DMS114 treated with DMSO at 0.1 percent for 48 hours (cell line): Measurements from ENCODE around the gene ADGRD1.

Experiments used
- DNase-seq: peaks from one replicate; lab custom pipeline; 2025; ENCODE audit not compliant: unreplicated experiment; lab: John Stamatoyannopoulos, UW

The ADGRD1 gene

GRCh38 chr12:131133015-131133905, 179.6 kb downstream of the ADGRD1 start:
- no peak for DNase-seq

DNA sequence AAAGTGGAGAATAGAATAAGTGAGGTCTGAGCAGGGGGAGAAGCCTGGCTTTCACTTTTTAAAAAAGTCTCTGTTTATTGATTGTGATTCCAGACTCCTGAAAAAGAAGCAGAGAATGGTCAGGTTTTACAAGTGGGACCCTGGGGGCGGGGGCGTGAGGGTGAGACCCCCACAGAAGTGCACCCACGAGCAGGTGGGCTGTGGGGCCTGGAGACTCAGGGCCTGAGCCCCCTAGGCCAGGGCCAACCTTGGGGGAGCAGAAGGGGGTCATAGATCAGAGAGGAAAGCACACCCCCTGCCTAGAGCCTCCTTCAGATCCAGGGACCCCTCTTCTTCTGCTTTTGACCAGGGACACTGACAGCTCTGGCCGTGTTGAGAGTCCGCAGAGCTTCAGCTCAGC, 180.3 kb downstream of the ADGRD1 start:
- DNase-seq: no peak

GRCh38 chr12:131134523-131135310, 181.0 kb downstream of the ADGRD1 start:
- DNase-seq: no peak

DNA sequence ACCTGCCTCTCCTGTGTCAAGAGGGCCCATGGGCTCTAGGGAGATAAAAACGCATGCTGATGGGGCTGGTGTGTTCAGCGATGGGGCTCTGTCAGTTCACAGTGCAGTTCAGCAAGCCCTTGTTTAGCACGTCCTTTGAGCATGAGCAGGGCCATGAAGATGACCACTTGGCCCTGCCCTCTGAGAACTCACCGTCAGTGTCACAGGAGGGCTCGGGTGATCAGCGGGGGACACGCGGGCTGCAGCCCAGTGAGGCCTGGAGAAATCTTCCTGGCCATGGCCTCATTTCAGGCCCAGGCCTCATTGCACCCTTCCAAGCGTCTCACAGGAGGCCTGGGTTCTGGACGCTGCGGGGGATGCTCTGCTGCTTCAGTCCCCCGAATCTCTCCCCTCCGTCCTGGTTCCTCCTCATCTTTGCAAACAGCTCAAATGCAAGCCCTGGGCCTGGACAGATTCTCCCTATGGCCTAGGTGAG, 181.6 kb downstream of the ADGRD1 start:
- DNase-seq: no peak

- DNase-seq: no peak
Observed at GRCh38 chr12:131135786-131136538, 182.3 kb downstream of the ADGRD1 start.

- no peak for DNase-seq
Observed at GRCh38 chr12:131136539-131136872, 182.8 kb downstream of the ADGRD1 start.

DNA sequence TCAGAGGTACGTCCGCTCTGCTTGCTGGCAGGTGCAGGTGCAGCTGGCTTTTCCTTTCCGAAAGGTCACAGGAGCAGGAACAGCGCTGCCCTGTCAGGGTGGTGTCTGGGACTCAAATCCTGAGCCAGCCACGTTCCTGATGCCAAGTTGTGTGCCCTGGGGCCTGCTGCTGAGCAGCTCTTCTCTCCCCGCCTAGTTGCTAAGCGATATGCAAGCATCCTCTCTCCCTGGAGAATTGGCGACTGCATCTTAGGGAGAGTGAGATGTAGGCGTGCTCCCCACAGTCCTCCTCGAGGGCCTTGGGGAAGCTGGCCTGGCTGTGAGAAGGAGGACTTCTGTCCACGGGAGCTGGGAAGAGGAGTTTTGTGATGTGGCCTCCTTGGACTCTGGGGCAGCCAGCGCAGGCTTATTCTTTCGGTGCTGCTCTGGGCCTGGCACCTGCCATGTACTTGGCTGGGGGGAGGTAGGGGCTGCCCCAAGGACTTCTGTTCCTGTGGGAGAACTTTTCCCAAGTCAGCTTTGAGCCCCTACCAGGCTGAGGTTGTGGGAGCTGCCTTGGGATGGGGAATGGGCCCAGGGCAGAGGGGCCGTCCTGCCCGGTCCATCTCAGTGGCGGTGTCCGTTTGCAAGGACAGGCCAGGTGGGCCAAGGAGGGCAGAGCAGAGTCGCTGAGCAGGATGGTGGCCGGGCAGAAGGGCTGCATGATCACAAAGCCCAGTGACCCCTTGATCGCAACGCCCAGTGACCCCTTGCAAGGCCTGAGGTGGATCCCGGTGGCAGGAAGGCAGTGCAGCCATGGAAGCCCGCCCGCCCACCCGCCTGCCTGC, 183.5 kb downstream of the ADGRD1 start:
- no peak for DNase-seq

DNA sequence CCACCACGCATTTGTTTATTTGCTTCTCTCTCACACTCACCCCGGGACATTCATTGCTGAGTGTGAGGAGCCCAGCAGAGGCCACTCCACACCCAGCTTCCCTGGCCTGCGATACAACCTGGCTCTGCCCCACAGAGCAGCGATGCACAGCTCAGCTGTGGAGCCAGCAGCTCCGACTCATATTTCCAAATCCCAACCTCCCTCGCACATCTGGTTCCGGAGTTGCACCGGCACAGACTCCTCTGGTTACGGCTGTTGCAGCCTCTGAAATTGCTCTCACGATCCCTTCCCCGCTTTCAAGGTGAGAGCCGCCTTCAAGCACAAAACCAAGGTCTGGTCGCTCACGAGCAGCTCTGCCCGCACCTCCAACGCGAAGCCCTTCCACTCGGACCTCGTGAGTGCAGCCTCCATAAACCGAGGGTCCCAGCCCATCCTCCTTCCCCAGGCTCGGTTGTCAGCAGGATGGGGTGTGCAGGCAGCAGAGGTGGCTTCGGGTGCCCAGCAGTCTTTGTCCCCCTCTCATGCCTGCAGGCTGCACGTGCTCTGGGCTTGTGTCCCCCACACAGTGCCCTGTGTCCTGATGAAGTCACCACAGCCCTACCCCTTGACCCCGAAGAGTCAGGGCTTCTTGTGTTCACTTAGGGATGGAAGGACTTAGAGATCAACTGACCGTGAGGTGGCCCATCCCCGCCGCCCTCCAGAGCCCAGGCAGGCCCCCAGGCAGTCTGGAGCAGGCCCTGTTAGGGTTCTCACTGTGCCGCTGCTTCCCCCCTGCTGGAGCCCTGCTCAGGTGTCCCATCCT, 184.3 kb downstream of the ADGRD1 start:
- no peak for DNase-seq

DNA sequence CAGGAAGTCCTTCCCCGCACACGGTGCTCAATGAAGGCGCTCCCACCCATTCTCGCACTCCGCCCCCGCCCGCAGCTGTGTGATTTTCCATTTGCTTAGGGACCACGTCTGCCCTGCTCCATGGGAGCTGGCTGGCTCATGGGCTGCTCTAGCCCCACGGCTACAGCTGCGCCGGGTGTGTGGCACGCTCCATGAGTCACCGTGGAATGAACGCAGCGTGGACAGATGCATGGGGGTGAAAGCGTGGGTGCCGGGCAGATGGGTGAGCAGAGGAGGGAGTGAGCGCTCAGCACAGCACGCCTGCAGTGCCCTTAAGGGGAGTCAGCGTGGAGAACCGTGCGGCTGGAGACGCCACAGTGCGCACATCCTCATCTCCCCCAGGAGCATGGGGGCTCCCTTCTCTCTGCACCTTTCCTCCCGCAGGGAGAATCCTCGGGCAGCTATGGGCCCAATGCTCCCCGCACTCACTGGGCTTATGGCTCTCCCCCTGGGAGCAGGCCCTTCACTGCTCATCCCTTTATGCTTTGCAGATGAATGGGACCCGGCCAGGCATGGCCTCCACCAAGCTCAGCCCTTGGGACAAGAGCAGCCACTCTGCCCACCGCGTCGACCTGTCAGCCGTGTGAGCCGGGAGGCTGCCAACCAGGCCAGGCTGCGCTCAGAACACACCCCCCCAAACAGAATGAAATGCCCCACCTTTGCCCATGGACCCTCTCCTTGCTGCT, 185.1 kb downstream of the ADGRD1 start:
- DNase-seq: no peak

DNA sequence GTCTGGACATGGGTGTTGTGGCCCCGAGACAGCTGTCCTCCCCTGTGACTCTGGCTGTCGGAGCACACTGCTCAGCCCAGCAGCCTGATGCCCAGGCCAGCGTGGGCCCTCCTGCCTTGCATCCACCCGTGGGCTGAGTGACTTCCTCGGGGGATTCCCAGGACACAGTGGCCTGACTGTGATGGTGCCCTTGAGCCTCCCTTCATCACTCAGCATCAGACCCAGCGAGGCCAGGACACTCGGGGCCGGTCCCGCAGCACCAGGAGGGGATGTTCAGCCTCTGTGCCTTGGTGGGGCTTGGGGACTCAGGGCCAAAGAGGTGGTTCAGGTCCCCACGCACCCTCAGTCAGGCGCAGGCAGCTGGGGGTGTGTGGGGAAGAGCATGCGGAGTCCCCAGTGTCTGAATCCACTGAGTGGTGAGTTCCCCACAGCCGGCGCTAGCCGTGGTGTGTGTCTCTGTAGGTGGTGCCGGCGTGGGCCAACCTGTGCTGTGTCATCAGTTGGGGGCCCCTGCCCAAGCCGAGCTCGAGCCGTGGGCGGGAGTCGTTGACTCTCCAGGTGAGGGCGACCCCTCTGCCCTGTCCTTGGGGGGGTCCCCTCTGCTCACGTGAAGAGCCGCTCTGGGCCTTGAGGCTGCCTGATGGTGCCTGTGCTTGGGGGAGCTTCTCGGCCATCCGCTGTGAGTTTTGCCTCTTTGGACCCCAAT, 185.8 kb downstream of the ADGRD1 start:
- no peak for DNase-seq

DNA sequence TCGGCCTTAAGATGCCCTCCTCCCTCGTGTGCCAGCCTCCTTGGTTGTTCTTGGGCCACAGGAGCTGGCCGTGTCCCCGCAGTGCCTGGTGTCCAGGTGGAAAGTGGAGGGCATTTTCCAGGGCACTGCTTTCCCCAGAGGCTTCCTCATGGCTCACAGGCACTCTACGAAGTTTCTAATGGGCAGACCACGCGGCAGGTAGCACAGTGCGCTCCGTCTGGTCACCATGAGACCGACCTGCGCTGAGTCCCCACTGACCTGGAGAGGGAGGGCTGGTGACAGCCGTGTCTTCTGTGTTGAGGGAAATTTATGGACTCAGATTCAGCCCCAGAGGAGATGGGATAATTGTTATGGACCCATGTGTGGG, 186.3 kb downstream of the ADGRD1 start:
- DNase-seq: no peak

GRCh38 chr12:131140697-131141096, 187.0 kb downstream of the ADGRD1 start:
- no peak for DNase-seq

- DNase-seq: no peak
Observed at GRCh38 chr12:131141514-131141913, 187.8 kb downstream of the ADGRD1 start.

GRCh38 chr12:131142891-131143657, 189.4 kb downstream of the ADGRD1 start:
- no peak for DNase-seq

DNA sequence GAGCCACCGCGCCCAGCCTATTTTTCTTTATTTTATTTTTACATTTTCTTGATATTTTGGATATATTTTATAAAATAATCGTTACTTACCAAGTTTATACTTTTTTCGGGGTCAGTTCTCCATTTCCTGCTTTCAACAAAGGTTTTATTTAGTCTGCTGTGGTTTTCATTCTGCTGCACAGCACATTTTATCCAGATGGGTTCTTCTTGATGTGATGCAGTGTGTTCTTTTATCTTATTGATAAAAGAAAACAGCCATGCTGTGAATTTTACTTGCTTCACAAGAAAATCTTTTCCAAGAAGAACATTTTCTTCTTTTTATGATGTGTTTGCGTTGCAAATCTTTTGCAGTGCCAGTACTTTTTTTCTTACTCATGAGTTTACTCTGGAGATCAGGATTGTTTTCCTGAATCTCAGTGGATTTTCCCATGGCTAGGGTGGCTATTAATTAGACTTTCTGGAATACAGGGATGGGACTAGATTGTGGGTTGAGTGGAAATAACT, 192.5 kb downstream of the ADGRD1 start:
- DNase-seq: no peak

GRCh38 chr12:131147293-131147692, 193.6 kb downstream of the ADGRD1 start:
- DNase-seq: no peak

- no peak for DNase-seq
Observed at GRCh38 chr12:131147894-131148293, 194.2 kb downstream of the ADGRD1 start.
